ENCODE results near the gene S100A13.

S100A13 gene

GRCh38 chr1:153569465-153569864, 57.8 kb downstream of the S100A13 start:
- no peak for DNase-seq (ENCODE audit: low spot score)

Data from AG08395 (cell line).